Measurements from ENCODE around the gene KDM5A. TPM values are rescaled to one million over a fixed set of nuclear protein-coding genes. Genes with fewer than 3 reads are reported as not detected.

The KDM5A gene
- total and polyA plus RNA-seq, 2 experiments from 2014 or later, result 47.1 to 48.3 TPM

- TF ChIP-seq REST (IDR thresholded peaks at IDR 0.05; ENCODE audit: unreplicated experiment) (no peak), CTCF (conservative IDR thresholded peaks at IDR 0.05; ENCODE audit: low read depth in 2 of 2) (no peak), EZH2 (IDR thresholded peaks at IDR 0.05; ENCODE audit: low read depth, unreplicated experiment) (no peak), ETS1 (IDR thresholded peaks at IDR 0.05) (no peak)
Measured at GRCh38 chr12:269191-269590, 119.9 kb downstream of the KDM5A start (continued).

- H3K27ac ChIP-seq (ENCODE audit: low read depth), result no peak overlapping the region
- TF ChIP-seq ZNF331 (CRISPR knock-in tag; IDR thresholded peaks at IDR 0.05; ENCODE audit: low read depth), result no peak
- no peak for TF ChIP-seq CTCF (conservative IDR thresholded peaks at IDR 0.05; ENCODE audit: low read depth in 2 of 2)
- TF ChIP-seq ZNF114 (CRISPR knock-in tag; IDR thresholded peaks at IDR 0.05), result no peak
- no peak for TF ChIP-seq ETS1 (IDR thresholded peaks at IDR 0.05)
- TF ChIP-seq ZNF462 (CRISPR knock-in tag; IDR thresholded peaks at IDR 0.05), result no peak
- no peak for TF ChIP-seq POLR2AphosphoS5 (IDR thresholded peaks at IDR 0.05; ENCODE audit: low read depth)
Measured at GRCh38 chr12:268483-268840, 120.7 kb downstream of the KDM5A start.

More at GRCh38 chr12:268483-268840, 120.7 kb downstream of the KDM5A start:
- no peak overlapping the region for H3K4me2 ChIP-seq
- no peaks in the 10 kb centered on the region for H3K36me3 Mint-ChIP-seq (ENCODE audit: low read depth)
- H3K4me1 ChIP-seq (ENCODE audit: insufficient read depth), result no peaks in the 10 kb centered on the region
- DNase-seq (ENCODE audit: low spot score), result no peak
- no peaks in the 10 kb centered on the region for H3K4me1 Mint-ChIP-seq
- no peaks in the 10 kb centered on the region for H3K9me2 ChIP-seq (ENCODE audit: insufficient read depth)
- H3K27ac Mint-ChIP-seq, result no peak overlapping the region
- H3K27me3 ChIP-seq (ENCODE audit: insufficient read depth), result no peaks in the 10 kb centered on the region
- H2AFZ ChIP-seq, result no peak overlapping the region
- H4K20me1 ChIP-seq (replicated peaks; ENCODE audit: insufficient read depth), result no peaks in the 10 kb centered on the region
- ATAC-seq, result no peak
- H3K27me3 Mint-ChIP-seq (ENCODE audit: insufficient read depth, low read depth, poor library complexity), result peaks cover 4% of the 10 kb centered on the region
- H3K4me3 Mint-ChIP-seq, result no peak overlapping the region
- H3K36me3 ChIP-seq (ENCODE audit: insufficient read depth), result no peaks in the 10 kb centered on the region
- no peak overlapping the region for H3K4me3 ChIP-seq
- H3K9me3 Mint-ChIP-seq, result no peaks in the 10 kb centered on the region
- no peaks in the 10 kb centered on the region for H3F3A ChIP-seq (replicated peaks; ENCODE audit: low read depth)
- no peaks in the 10 kb centered on the region for H3K79me2 ChIP-seq (replicated peaks; ENCODE audit: insufficient read depth)
